ENCODE results near the gene HERPUD1. TPM values are rescaled to one million over a fixed set of nuclear protein-coding genes. Genes with fewer than 3 reads are reported as not detected.

Gene HERPUD1
- total and polyA plus RNA-seq, 2 donors from 2014 or later: 209 to 234 TPM

GRCh38 chr16:56910654-56911539, 21.0 kb upstream of the HERPUD1 start:
- intact Hi-C loops (cut with DNase I): no loop called here
- no peaks in the 10 kb centered on the region for H3K27me3 ChIP-seq (ENCODE audit: control insufficient read depth, insufficient read depth, low read length)
- H3K36me3 ChIP-seq (ENCODE audit: control insufficient read depth in 2 of 3, insufficient read depth in 3 of 3, low read length in 3 of 3): no peaks in the 10 kb centered on the region
- H3K27ac ChIP-seq (ENCODE audit: low read depth in 2 of 2, low read length in 2 of 2): peak overlapping the region; percentile 40 to 72
- no peak for DNase-seq
- no peaks in the 10 kb centered on the region for H3K9me3 ChIP-seq (ENCODE audit: control insufficient read depth in 2 of 3, insufficient read depth in 1 of 3, low read length in 3 of 3)
- H3K4me3 ChIP-seq (ENCODE audit: low read length in 3 of 3): no peak overlapping the region
- no peak for TF ChIP-seq CTCF (IDR thresholded peaks at IDR 0.05; ENCODE audit: borderline replicate concordance, extremely low read depth, insufficient read depth)
- H3K4me1 ChIP-seq (ENCODE audit: control insufficient read depth in 2 of 3, insufficient read depth in 2 of 3, low read depth in 1 of 3, low read length in 3 of 3): peaks cover 0 to 19% (median 7%) of the 10 kb centered on the region in 3 donors
- FAIRE-seq: no peak
- H3K9ac ChIP-seq (ENCODE audit: low read length in 3 of 3): no peak overlapping the region

GRCh38 chr16:56911771-56912571, 20.0 kb upstream of the HERPUD1 start:
- DNase-seq (peak in 1 of 5 donors; percentile 46), FAIRE-seq (no peak)
- H3K9ac ChIP-seq (ENCODE audit: low read length in 3 of 3): no peak overlapping the region
- H3K36me3 ChIP-seq (ENCODE audit: control insufficient read depth in 2 of 3, insufficient read depth in 3 of 3, low read length in 3 of 3): no peaks in the 10 kb centered on the region
- TF ChIP-seq CTCF (IDR thresholded peaks at IDR 0.05; ENCODE audit: borderline replicate concordance, extremely low read depth, insufficient read depth): no peak
- H3K4me3 ChIP-seq (ENCODE audit: low read length in 3 of 3): no peak overlapping the region
- peak overlapping the region; percentile 40 to 72 for H3K27ac ChIP-seq (ENCODE audit: low read depth in 2 of 2, low read length in 2 of 2)
- H3K27me3 ChIP-seq (ENCODE audit: control insufficient read depth, insufficient read depth, low read length): no peaks in the 10 kb centered on the region
- peaks cover 0 to 19% (median 12%) of the 10 kb centered on the region in 3 donors for H3K4me1 ChIP-seq (ENCODE audit: control insufficient read depth in 2 of 3, insufficient read depth in 2 of 3, low read depth in 1 of 3, low read length in 3 of 3)
- no peaks in the 10 kb centered on the region for H3K9me3 ChIP-seq (ENCODE audit: control insufficient read depth in 2 of 3, insufficient read depth in 1 of 3, low read length in 3 of 3)
- intact Hi-C loops (cut with DNase I): no loop called here

GRCh38 chr16:56912746-56913708, 18.9 kb upstream of the HERPUD1 start:
- no peak for FAIRE-seq
- no peaks in the 10 kb centered on the region for H3K27me3 ChIP-seq (ENCODE audit: control insufficient read depth, insufficient read depth, low read length)
- no peak overlapping the region for H3K9ac ChIP-seq (ENCODE audit: low read length in 3 of 3)
- H3K9me3 ChIP-seq (ENCODE audit: control insufficient read depth in 2 of 3, insufficient read depth in 1 of 3, low read length in 3 of 3): no peaks in the 10 kb centered on the region
- peaks cover 0 to 22% (median 12%) of the 10 kb centered on the region in 3 donors for H3K4me1 ChIP-seq (ENCODE audit: control insufficient read depth in 2 of 3, insufficient read depth in 2 of 3, low read depth in 1 of 3, low read length in 3 of 3)
- TF ChIP-seq CTCF (IDR thresholded peaks at IDR 0.05; ENCODE audit: borderline replicate concordance, extremely low read depth, insufficient read depth): no peak
- peak in 1 of 5 donors; percentile 64 for DNase-seq
- intact Hi-C loops (cut with DNase I): no loop called here
- peak overlapping the region in 1 of 2 donors; percentile 33 for H3K27ac ChIP-seq (ENCODE audit: low read depth in 2 of 2, low read length in 2 of 2)
- H3K4me3 ChIP-seq (ENCODE audit: low read length in 3 of 3): no peak overlapping the region
- no peaks in the 10 kb centered on the region for H3K36me3 ChIP-seq (ENCODE audit: control insufficient read depth in 2 of 3, insufficient read depth in 3 of 3, low read length in 3 of 3)

Data from kidney (tissue), 14 donors.